Uterus (tissue), 2 donors: Measurements from ENCODE around the gene AGPAT4.

Source experiments
- CTCF ChIP-seq, 4 experiments: fragments of 200-600 bp in 2 of 4; fragments of 450-650 bp in 2 of 4; sonication (generic) in 2 of 4; IDR thresholded peaks; one replicate each; pipeline ENCODE4 v1.5.1; 2016 to 2019; ENCODE audit warnings: antibody characterized with exemption in 4 of 4, mild to moderate bottlenecking in 2 of 4, moderate library complexity in 1 of 4
- POLR2A ChIP-seq, 2 donors: fragments of 450-650 bp; IDR thresholded peaks; one replicate each; pipeline ENCODE4 v1.6.1; 2016; ENCODE audit warnings: antibody characterized with exemption in 2 of 2, mild to moderate bottlenecking in 1 of 2, moderate library complexity in 1 of 2

GRCh38 chr6:161225681-161226008 is 48.2 kb downstream of the AGPAT4 start:
- TF ChIP-seq CTCF (IDR thresholded peaks at IDR 0.05) (no peak), POLR2A (IDR thresholded peaks at IDR 0.05) (no peak)
